Astrocyte (in vitro differentiated cells and primary cell): ENCODE data around the gene RMND5A.
"Not testable (repeated sequence)": the region's sequence is repeated elsewhere in the genome, so short reads cannot be mapped to it uniquely, and the experiment has no call there.

ENCODE experiments used
- CTCF ChIP-seq: IDR thresholded peaks from 2 replicates; pipeline ENCODE4 v1.5.1; 2011; ENCODE audit warnings: low read depth, mild to moderate bottlenecking, inconsistent platforms, low read length, moderate library complexity; ENCODE audit not compliant: insufficient read depth
- EZH2 ChIP-seq: IDR thresholded peaks from 2 replicates; pipeline ENCODE4 v1.6.1; 2012; ENCODE audit warnings: mild to moderate bottlenecking, low read length, inconsistent platforms; ENCODE audit not compliant: insufficient read depth

- TF ChIP-seq EZH2, CTCF: not testable (repeated sequence)
Observed at GRCh38 chr2:86732040-86732525, 12.0 kb downstream of the RMND5A start.
